ENCODE data around the gene CADPS. TPM values are rescaled to one million over a fixed set of nuclear protein-coding genes. Genes with fewer than 3 reads are reported as not detected.

Gene CADPS
- total RNA-seq, 4 donors from 2014 or later = 0.82 to 13.2 TPM; not detected in 2

DNA sequence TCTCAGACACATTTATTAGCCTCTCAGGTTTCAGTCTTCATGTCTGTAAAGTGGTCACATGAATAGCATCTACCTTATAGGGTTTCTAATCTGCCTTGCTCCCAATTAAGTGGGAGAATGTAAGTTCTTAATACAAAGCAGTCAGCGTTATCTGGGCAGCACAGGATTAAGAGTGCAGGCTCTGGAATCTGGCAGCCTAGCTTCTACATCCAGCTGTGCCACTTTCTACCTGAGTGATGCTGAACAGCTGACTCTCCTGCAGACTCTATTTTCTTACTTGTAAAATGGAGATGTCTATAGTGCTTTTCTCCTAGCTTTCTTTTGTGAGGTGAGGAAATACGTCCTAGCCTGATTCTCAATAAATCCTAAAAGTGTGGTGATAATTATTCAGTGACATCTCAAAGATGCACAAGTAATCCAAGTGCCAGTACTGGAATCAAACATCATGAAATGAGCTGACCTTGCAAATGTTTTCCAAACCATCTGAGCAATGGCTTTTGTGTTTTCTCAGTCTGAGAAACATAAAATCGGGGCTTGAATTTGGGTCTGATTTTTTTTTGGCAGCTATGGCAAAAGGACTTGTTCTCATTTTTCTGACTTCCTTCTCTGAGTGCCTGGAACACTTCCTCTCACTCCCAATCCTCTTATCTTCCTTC lies 269.7 kb downstream of the CADPS start:
- no peak for DNase-seq
- no peak overlapping the region for H3K27ac ChIP-seq
- intact Hi-C loops (cut with DNase I; ENCODE audit: low total_unique reads) = no loop called here
- no peak for TF ChIP-seq POLR2A (IDR thresholded peaks at IDR 0.05)
- TF ChIP-seq, protein P1, sequence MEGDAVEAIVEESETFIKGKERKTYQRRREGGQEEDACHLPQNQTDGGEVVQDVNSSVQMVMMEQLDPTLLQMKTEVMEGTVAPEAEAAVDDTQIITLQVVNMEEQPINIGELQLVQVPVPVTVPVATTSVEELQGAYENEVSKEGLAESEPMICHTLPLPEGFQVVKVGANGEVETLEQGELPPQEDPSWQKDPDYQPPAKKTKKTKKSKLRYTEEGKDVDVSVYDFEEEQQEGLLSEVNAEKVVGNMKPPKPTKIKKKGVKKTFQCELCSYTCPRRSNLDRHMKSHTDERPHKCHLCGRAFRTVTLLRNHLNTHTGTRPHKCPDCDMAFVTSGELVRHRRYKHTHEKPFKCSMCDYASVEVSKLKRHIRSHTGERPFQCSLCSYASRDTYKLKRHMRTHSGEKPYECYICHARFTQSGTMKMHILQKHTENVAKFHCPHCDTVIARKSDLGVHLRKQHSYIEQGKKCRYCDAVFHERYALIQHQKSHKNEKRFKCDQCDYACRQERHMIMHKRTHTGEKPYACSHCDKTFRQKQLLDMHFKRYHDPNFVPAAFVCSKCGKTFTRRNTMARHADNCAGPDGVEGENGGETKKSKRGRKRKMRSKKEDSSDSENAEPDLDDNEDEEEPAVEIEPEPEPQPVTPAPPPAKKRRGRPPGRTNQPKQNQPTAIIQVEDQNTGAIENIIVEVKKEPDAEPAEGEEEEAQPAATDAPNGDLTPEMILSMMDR (IDR thresholded peaks at IDR 0.05) = no peak
- no peaks in the 10 kb centered on the region for H3K9me3 ChIP-seq
- H3K36me3 ChIP-seq = no peaks in the 10 kb centered on the region
- no peaks in the 10 kb centered on the region for H3K4me1 ChIP-seq
- no peak overlapping the region for H3K4me3 ChIP-seq
- H3K27me3 ChIP-seq = no peaks in the 10 kb centered on the region

DNA sequence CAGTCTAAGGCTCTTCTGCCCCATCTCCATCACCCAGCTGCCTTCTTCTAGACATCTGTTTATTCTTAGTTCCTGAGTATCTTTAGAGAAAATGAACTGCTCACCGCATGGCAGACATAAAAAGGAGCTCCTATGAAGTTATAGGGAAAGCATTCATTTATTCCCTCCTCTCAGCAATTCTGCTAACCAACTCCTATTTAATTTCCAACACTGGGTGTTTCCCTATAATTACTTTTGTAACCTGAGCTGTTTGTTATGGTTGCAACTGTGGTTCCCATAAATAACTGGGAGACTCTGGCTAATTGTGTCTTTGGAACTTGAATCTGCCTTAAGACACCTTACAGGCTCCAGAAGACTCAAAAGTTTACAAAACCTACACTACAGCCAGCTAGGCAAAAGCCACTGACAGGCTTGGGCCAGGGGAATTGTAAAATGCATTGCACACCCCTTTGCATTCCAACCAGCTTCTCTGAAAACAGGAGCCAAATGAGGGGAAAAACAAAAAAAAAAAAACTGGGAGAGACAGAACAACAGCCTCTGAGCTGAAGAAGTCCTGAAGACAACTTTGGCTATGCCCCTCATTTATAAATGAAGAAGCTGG lies 270.4 kb downstream of the CADPS start:
- H3K4me1 ChIP-seq = no peaks in the 10 kb centered on the region
- no peaks in the 10 kb centered on the region for H3K36me3 ChIP-seq
- intact Hi-C loops (cut with DNase I; ENCODE audit: low total_unique reads) = no loop called here
- no peaks in the 10 kb centered on the region for H3K9me3 ChIP-seq
- no peaks in the 10 kb centered on the region for H3K27me3 ChIP-seq
- H3K4me3 ChIP-seq = no peak overlapping the region
- DNase-seq = no peak
- TF ChIP-seq, protein P1 (IDR thresholded peaks at IDR 0.05) = no peak
- no peak overlapping the region for H3K27ac ChIP-seq

DNA sequence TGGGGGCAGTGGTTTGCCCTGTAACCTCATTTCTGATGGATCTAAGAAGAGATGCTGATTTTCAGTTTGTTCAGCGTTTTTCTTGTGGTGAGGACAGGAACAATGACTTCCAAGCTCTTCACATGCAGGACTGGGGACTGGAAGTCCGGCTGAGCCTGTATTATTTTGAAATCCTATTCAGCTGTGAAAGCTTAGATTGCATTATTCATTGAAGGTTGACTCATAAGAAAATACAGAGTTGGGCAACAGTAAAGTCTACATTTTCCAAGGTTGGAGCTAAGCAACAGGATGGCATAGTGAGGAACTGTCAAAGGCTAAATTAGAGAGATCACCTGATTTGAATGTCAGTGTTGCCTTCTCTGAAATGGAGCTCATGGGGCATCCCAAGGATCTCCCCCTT lies 270.9 kb downstream of the CADPS start:
- no peak for DNase-seq
- H3K27me3 ChIP-seq = no peaks in the 10 kb centered on the region
- intact Hi-C loops (cut with DNase I; ENCODE audit: low total_unique reads) = no loop called here
- H3K9me3 ChIP-seq = no peaks in the 10 kb centered on the region
- H3K36me3 ChIP-seq = no peaks in the 10 kb centered on the region
- no peaks in the 10 kb centered on the region for H3K4me1 ChIP-seq
- no peak overlapping the region for H3K4me3 ChIP-seq
- no peak overlapping the region for H3K27ac ChIP-seq
- TF ChIP-seq POLR2A (IDR thresholded peaks at IDR 0.05) = no peak
- TF ChIP-seq, protein P1 (IDR thresholded peaks at IDR 0.05) = no peak

DNA sequence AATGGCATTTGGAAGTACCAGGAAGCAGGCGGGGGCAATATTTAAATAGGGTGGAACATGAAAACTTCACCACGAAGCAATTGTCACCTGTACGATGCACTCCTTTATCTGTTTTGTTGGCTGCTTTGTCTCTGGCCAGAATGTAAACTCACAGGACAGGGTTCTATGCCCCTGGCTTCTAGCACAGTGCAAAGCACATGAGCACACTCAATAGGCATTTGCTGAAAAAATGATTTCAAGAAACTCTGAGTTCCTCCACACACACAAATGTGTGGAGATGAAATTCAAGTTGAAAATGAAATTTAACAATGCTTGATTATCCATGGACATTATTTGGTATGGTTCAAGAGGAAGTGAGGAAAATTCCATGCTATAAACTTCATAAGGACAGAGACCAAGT lies 272.2 kb downstream of the CADPS start:
- no peak for DNase-seq
- Histone ChIP-seq H3K9me3 (no peaks in the 10 kb centered on the region), H3K4me1 (no peaks in the 10 kb centered on the region), H3K27me3 (no peaks in the 10 kb centered on the region), H3K27ac (no peak overlapping the region), H3K4me3 (no peak overlapping the region), H3K36me3 (no peaks in the 10 kb centered on the region)
- intact Hi-C loops (cut with DNase I; ENCODE audit: low total_unique reads) = no loop called here
- no peak for TF ChIP-seq POLR2A (IDR thresholded peaks at IDR 0.05)
- TF ChIP-seq, protein P1 (IDR thresholded peaks at IDR 0.05) = no peak

DNA sequence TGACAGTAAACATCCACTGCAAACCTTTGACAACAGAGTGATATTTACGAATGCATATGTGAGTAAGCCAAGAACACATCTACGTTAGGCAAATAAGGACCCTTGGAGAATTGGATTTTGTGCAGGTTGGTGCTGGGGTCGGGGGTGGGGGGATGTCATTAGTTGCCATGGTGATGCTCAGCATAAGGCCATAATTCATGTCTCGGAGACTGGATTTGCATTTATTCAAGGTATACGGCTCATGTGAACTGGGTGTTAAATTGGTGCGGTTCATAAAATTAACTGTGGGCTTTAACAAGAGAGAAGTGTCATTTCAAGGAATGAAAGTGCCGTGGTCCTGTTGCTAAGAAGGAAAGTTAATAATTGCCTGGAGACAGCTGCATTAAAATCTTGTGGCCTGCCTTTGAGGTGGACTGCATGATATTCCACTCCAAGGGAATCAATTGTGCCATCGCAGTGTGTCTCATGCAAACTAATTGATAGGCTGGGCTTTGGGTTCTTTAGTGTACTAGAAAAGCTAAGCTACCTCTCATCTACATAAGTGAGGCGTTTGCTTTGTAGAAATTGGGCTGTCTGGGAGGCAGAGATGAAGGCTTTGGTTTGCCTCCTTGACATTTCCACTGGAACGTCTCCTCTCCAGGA lies 273.0 kb downstream of the CADPS start:
- no peaks in the 10 kb centered on the region for H3K4me1 ChIP-seq
- intact Hi-C loops (cut with DNase I; ENCODE audit: low total_unique reads) = no loop called here
- TF ChIP-seq, protein P1 (IDR thresholded peaks at IDR 0.05) = no peak
- no peak for TF ChIP-seq POLR2A (IDR thresholded peaks at IDR 0.05)

More for the DNA sequence above, 273.0 kb downstream of the CADPS start:
- no peak overlapping the region for H3K4me3 ChIP-seq
- H3K9me3 ChIP-seq = no peaks in the 10 kb centered on the region
- H3K36me3 ChIP-seq = no peaks in the 10 kb centered on the region
- no peaks in the 10 kb centered on the region for H3K27me3 ChIP-seq
- no peak for DNase-seq
- no peak overlapping the region for H3K27ac ChIP-seq
